SHP77 (cell line): Measurements from ENCODE around the gene TSR1.
A peak's percentile ranks its signal among the peaks of the same experiment; 100 is the strongest.

Experiments
- DNase-seq, 2 experiments: peaks; one replicate each; lab custom pipeline; 2025; lab: John Stamatoyannopoulos, UW

Gene TSR1

GRCh38 chr17:2336215-2336851 is at the start of gene TSR1:
Gene TSR1 (minus strand): TSS chr17:2336457. CDS start chr17:2336427, 30 bp downstream.
- peak; percentile 95 to 98 for DNase-seq

GRCh38 chr17:2385240-2386210 is 49.3 kb upstream of the TSR1 start:
- no peak for DNase-seq

GRCh38 chr17:2384439-2385127 is 48.3 kb upstream of the TSR1 start:
- no peak for DNase-seq

GRCh38 chr17:2383628-2384167 is 47.4 kb upstream of the TSR1 start:
- DNase-seq = no peak

- no peak for DNase-seq
Observed at GRCh38 chr17:2380950-2381649, 44.8 kb upstream of the TSR1 start.

GRCh38 chr17:2380226-2380922 is 44.1 kb upstream of the TSR1 start:
- DNase-seq = no peak

GRCh38 chr17:2379489-2380225 is 43.4 kb upstream of the TSR1 start:
- no peak for DNase-seq

GRCh38 chr17:2378905-2379304 is 42.6 kb upstream of the TSR1 start:
- DNase-seq = no peak

GRCh38 chr17:2377659-2378058 is 41.4 kb upstream of the TSR1 start:
- no peak for DNase-seq

- DNase-seq = no peak
Observed at GRCh38 chr17:2376107-2376506, 39.9 kb upstream of the TSR1 start.

GRCh38 chr17:2375406-2375805 is 39.1 kb upstream of the TSR1 start:
- no peak for DNase-seq

GRCh38 chr17:2374549-2375285 is 38.5 kb upstream of the TSR1 start:
- no peak for DNase-seq

- no peak for DNase-seq
Observed at GRCh38 chr17:2373179-2373578, 36.9 kb upstream of the TSR1 start.

- DNase-seq = no peak
Observed at GRCh38 chr17:2372681-2373080, 36.4 kb upstream of the TSR1 start.

- no peak for DNase-seq
Observed at GRCh38 chr17:2372180-2372579, 35.9 kb upstream of the TSR1 start.

- DNase-seq = no peak
Observed at GRCh38 chr17:2371183-2372130, 35.2 kb upstream of the TSR1 start.

- DNase-seq = no peak
Observed at GRCh38 chr17:2370211-2370589, 33.9 kb upstream of the TSR1 start.

GRCh38 chr17:2369551-2370210 is 33.4 kb upstream of the TSR1 start:
- DNase-seq = no peak
